OCI-LY3 (cell line): ENCODE data around the gene GUCY1A2.

Experiments
- H2AFZ ChIP-seq: fragments of 200-600, 300-600 bp; shearing (Covaris generic); 2 replicates; pipeline ENCODE4 v1.6.0; 2014; ENCODE audit warnings: antibody characterized with exemption, low read depth, low read length
- H3K27ac ChIP-seq: fragments of 200-600, 300-600 bp; sonication (generic); 2 replicates; pipeline ENCODE4 v1.5.1; 2014; ENCODE audit warnings: mild to moderate bottlenecking, low read length, moderate library complexity, mixed read lengths
- H3K27me3 ChIP-seq: fragments of 200-600, 300-600 bp; sonication (generic); 2 replicates; pipeline ENCODE4 v1.6.1; 2014; ENCODE audit warnings: low read depth, low read length, mixed read lengths
- H3K36me3 ChIP-seq: fragments of 200-600, 300-600 bp; sonication (generic); replicated peaks from 2 replicates; pipeline ENCODE3; 2014; ENCODE audit warnings: low read depth, low read length, mixed read lengths
- H3K4me1 ChIP-seq: fragments of 300-600, 200-600 bp; sonication (generic); 2 replicates; pipeline ENCODE4 v1.6.1; 2014; ENCODE audit warnings: low read length, mixed read lengths
- H3K4me2 ChIP-seq: fragments of 200-600, 300-600 bp; sonication (generic); 2 replicates; pipeline ENCODE4 v1.6.1; 2014; ENCODE audit warnings: low read length, mixed read lengths
- H3K4me3 ChIP-seq: fragments of 300-600, 200-600 bp; sonication (generic); 2 replicates; pipeline ENCODE4 v1.5.1; 2014; ENCODE audit warnings: antibody characterized with exemption, mild to moderate bottlenecking, low read length, moderate library complexity
- H3K79me2 ChIP-seq: fragments of 300-600, 200-600 bp; shearing (Covaris generic); 2 replicates; pipeline ENCODE4 v1.6.1; 2014; ENCODE audit warnings: mild to moderate bottlenecking, low read length, mixed read lengths
- H3K9ac ChIP-seq: fragments of 300-600, 200-600 bp; shearing (Covaris generic); 2 replicates; pipeline ENCODE4 v1.6.0; 2014; ENCODE audit warnings: mild to moderate bottlenecking, low read length, moderate library complexity
- H3K9me3 ChIP-seq: fragments of 200-600, 300-600 bp; shearing (Covaris generic); 2 replicates; pipeline ENCODE4 v1.6.1; 2014; ENCODE audit warnings: low read length, mixed read lengths; ENCODE audit not compliant: insufficient read depth
- H4K20me1 ChIP-seq: fragments of 200-600, 300-600 bp; sonication (generic); 2 replicates; pipeline ENCODE4 v1.6.1; 2016; ENCODE audit warnings: low read length, mixed read lengths; ENCODE audit not compliant: insufficient read depth
- CTCF ChIP-seq: fragments of 200-600, 300-600 bp; sonication (generic); IDR thresholded peaks from 2 replicates; pipeline ENCODE4 v1.5.1; 2014; ENCODE audit warnings: antibody characterized with exemption, low read length, low read depth
- EZH2phosphoT487 ChIP-seq: fragments of 200-600 bp; shearing (Covaris generic); IDR thresholded peaks from 2 replicates; pipeline ENCODE4 v1.6.1; 2018; ENCODE audit warnings: antibody characterized with exemption, mixed run types, low read depth

The GUCY1A2 gene

GRCh38 chr11:106879029-106879428 is 139.2 kb downstream of the GUCY1A2 start:
- Histone ChIP-seq H3K27me3 (no peaks in the 10 kb centered on the region), H3K4me3 (no peak overlapping the region)

DNA sequence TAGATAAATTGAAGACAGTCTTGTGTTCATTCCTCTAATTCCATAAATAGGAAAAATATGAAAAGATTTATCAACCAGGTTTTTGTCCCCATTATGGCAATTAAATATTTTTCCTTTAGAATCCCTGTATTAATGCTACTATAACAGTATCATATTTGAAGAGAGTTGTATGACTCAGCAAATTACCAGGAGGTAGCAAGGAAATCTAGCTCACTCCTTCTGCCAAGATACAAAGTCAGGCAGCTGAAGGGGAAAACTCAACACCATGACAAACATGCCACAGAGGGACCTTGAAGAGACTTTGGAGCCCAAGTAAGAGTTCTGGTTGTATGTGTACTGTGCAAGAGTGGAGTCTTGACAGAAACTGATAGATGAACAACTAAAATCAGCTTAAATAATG is 143.3 kb downstream of the GUCY1A2 start:
- Histone ChIP-seq H3K36me3 (no peaks in the 10 kb centered on the region), H3K4me3 (no peak overlapping the region), H3K79me2 (no peaks in the 10 kb centered on the region), H3K9me3 (no peaks in the 10 kb centered on the region), H3K9ac (no peak overlapping the region), H3K27me3 (no peaks in the 10 kb centered on the region), H3K4me1 (no peaks in the 10 kb centered on the region), H3K27ac (no peak overlapping the region), H3K4me2 (no peak overlapping the region), H2AFZ (no peak overlapping the region), H4K20me1 (no peaks in the 10 kb centered on the region)
- no peak for TF ChIP-seq EZH2phosphoT487
- TF ChIP-seq CTCF, result no peak

More at GRCh38 chr11:106879029-106879428, 139.2 kb downstream of the GUCY1A2 start:
- Histone ChIP-seq H3K79me2 (no peaks in the 10 kb centered on the region), H3K4me2 (no peak overlapping the region), H2AFZ (no peak overlapping the region), H3K9me3 (no peaks in the 10 kb centered on the region), H3K9ac (no peak overlapping the region), H4K20me1 (no peaks in the 10 kb centered on the region), H3K4me1 (no peaks in the 10 kb centered on the region), H3K36me3 (no peaks in the 10 kb centered on the region), H3K27ac (no peak overlapping the region)
- TF ChIP-seq EZH2phosphoT487, result no peak
- TF ChIP-seq CTCF, result no peak

DNA sequence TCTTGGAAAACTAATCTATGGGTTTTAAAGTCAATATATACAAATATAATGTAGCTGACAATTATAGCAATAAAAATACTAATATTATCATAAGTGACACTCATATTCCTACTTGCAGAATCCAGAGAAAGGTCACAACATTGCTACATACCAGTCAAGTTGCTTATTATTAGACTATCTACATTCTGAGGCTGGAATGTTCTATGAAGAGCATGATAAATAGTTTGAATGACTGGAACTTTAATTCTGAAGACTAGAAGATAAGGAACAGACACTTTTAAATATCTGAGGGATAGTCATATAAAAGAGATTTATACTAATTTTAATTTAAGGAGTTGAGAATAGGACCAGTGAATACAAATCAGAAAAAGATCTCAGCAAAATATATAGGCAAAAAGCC is 146.0 kb downstream of the GUCY1A2 start:
- Histone ChIP-seq H3K9ac (no peak overlapping the region), H3K4me3 (no peak overlapping the region), H3K9me3 (no peaks in the 10 kb centered on the region), H4K20me1 (no peaks in the 10 kb centered on the region), H3K27me3 (no peaks in the 10 kb centered on the region), H3K79me2 (no peaks in the 10 kb centered on the region), H3K4me1 (no peaks in the 10 kb centered on the region), H3K27ac (no peak overlapping the region), H3K4me2 (no peak overlapping the region), H3K36me3 (no peaks in the 10 kb centered on the region), H2AFZ (no peak overlapping the region)
- TF ChIP-seq CTCF (no peak), EZH2phosphoT487 (no peak)

DNA sequence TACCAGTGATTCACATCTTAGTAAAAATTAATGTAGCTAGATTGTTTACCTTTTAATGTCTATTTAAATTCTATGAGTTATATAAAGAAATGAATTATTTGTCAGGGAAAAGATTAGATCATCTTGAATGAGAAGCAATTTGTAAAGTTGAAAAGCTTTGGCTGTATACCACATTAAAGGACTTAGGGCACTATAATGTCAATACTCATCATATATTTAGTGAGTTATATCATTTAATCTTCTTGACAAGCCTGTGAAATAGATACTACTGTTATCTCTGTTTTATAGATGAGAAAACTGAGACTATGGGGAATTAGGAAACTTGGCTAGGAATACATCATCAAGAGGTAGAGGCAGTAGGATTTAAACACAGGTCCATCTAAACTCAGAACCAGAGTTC is 160.1 kb downstream of the GUCY1A2 start:
- Histone ChIP-seq H3K27me3 (no peaks in the 10 kb centered on the region), H3K36me3 (no peaks in the 10 kb centered on the region), H4K20me1 (no peaks in the 10 kb centered on the region), H3K4me2 (no peak overlapping the region), H2AFZ (no peak overlapping the region), H3K9ac (no peak overlapping the region), H3K79me2 (no peaks in the 10 kb centered on the region), H3K4me1 (no peaks in the 10 kb centered on the region), H3K27ac (no peak overlapping the region), H3K4me3 (no peak overlapping the region), H3K9me3 (no peaks in the 10 kb centered on the region)
- TF ChIP-seq CTCF (no peak), EZH2phosphoT487 (no peak)
